Esophagus (tissue), 2 donors: ENCODE results near the gene FKBP9. TPM values are rescaled to one million over a fixed set of nuclear protein-coding genes. Genes with fewer than 3 reads are reported as not detected.
A peak's percentile ranks its signal among the peaks of the same experiment; 100 is the strongest.
"Not testable (repeated sequence)": the region's sequence is repeated elsewhere in the genome, so short reads cannot be mapped to it uniquely, and the experiment has no call there.

Experiments
- H3K27ac ChIP-seq, 2 donors: one replicate each; pipeline ENCODE4 v1.5.1; 2013; ENCODE audit warnings: low read depth in 2 of 2, mild to moderate bottlenecking in 2 of 2, inconsistent platforms in 1 of 2, low read length in 1 of 2, moderate library complexity in 1 of 2
- H3K27me3 ChIP-seq, 2 donors: one replicate each; pipeline ENCODE4 v1.6.1; 2013; ENCODE audit warnings: low read length in 2 of 2, control low read depth in 1 of 2, mild to moderate bottlenecking in 1 of 2; ENCODE audit not compliant: insufficient read depth in 2 of 2, control insufficient read depth in 1 of 2
- H3K36me3 ChIP-seq, 2 donors: one replicate each; pipeline ENCODE4 v1.6.1; 2013; ENCODE audit warnings: low read length in 1 of 2; ENCODE audit not compliant: control insufficient read depth in 2 of 2, insufficient read depth in 2 of 2
- H3K4me1 ChIP-seq, 2 donors: one replicate each; pipeline ENCODE4 v1.6.1; 2013; ENCODE audit warnings: low read length in 1 of 2; ENCODE audit not compliant: control insufficient read depth in 2 of 2, insufficient read depth in 2 of 2
- H3K4me3 ChIP-seq, 2 donors: one replicate each; pipeline ENCODE4 v1.5.1; 2013; ENCODE audit warnings: low read length in 2 of 2, mild to moderate bottlenecking in 2 of 2, low read depth in 1 of 2, moderate library complexity in 1 of 2
- H3K9me3 ChIP-seq, 2 donors: one replicate each; pipeline ENCODE4 v1.6.1; 2013; ENCODE audit warnings: mild to moderate bottlenecking in 2 of 2, low read depth in 1 of 2, low read length in 1 of 2, moderate library complexity in 1 of 2; ENCODE audit not compliant: control insufficient read depth in 2 of 2, insufficient read depth in 1 of 2
- WGBS, 2 donors: extraction: QIAGEN DNeasy Blood & Tissue Kit; methylation state at CpG; one replicate each; pipeline ENCODE4 v1.1.7; 2013; 5-methylcytosine and 5-hydroxymethylcytosine counted together
- polyA plus RNA-seq, 2 donors: library from polyadenylated mRNA; stranded (reverse); fragments of 200-250 nt; gene quantifications; one replicate each; pipeline ENCODE4 v1.2.3, GENCODE V29; 2013
- donor health status: healthy with polysubstance abuse.
- donor health status: Bipolar disorder and iron deficiency.

The FKBP9 gene
- polyA plus RNA-seq: 10 to 100 TPM; 15.8 to 22.6 TPM

GRCh38 chr7:32957326-32958045 is at the start of gene FKBP9:
FKBP9 (plus strand) TSS chr7:32957440; CDS start chr7:32957574, 134 bp downstream.
- H3K4me1 ChIP-seq: peaks cover 0 to 3% of the 10 kb centered on the region in 2 donors
- H3K9me3 ChIP-seq: no peaks in the 10 kb centered on the region
- H3K36me3 ChIP-seq: no peaks in the 10 kb centered on the region
- 1% methylated on average over 80 to 91 of the region's 91 CpGs for WGBS, 2 donors
- H3K27ac ChIP-seq: peak within 1 kb of the TSS; percentile 90 to 98
- no peaks in the 10 kb centered on the region for H3K27me3 ChIP-seq
- peak within 1 kb of the TSS; percentile 79 to 87 for H3K4me3 ChIP-seq

- Histone ChIP-seq H3K4me3 (no peak overlapping the region), H3K27me3 (no peaks in the 10 kb centered on the region), H3K4me1 (no peaks in the 10 kb centered on the region), H3K9me3 (no peaks in the 10 kb centered on the region), H3K27ac (no peak overlapping the region), H3K36me3 (peaks cover 0 to 5% of the 10 kb centered on the region in 2 donors)
- 81 to 91% methylated on average over 1 of the region's 1 CpG for whole genome bisulfite sequencing, 2 donors
Measured at GRCh38 chr7:32910195-32910594, 47.0 kb upstream of the FKBP9 start.

- H3K36me3 ChIP-seq: peaks cover 2 to 11% of the 10 kb centered on the region in 2 donors
Measured at GRCh38 chr7:32914184-32914583, 43.1 kb upstream of the FKBP9 start.

GRCh38 chr7:32915041-32915536 is 42.2 kb upstream of the FKBP9 start:
- H3K36me3 ChIP-seq: peaks cover 2 to 11% of the 10 kb centered on the region in 2 donors
- no peaks in the 10 kb centered on the region for H3K9me3 ChIP-seq
- 93 to 94% methylated on average over 5 of the region's 5 CpGs for WGBS, 2 donors
- no peaks in the 10 kb centered on the region for H3K27me3 ChIP-seq
- H3K4me1 ChIP-seq: no peaks in the 10 kb centered on the region
- H3K4me3 ChIP-seq: no peak overlapping the region
- H3K27ac ChIP-seq: no peak overlapping the region

More at GRCh38 chr7:32914184-32914583, 43.1 kb upstream of the FKBP9 start:
- Histone ChIP-seq H3K27ac (no peak overlapping the region), H3K4me1 (no peaks in the 10 kb centered on the region), H3K4me3 (no peak overlapping the region), H3K9me3 (no peaks in the 10 kb centered on the region), H3K27me3 (no peaks in the 10 kb centered on the region)
- 79 to 96% methylated on average over 1 of the region's 1 CpG for WGBS, 2 donors

- H3K27ac ChIP-seq: no peak overlapping the region
- no peaks in the 10 kb centered on the region for H3K27me3 ChIP-seq
- H3K36me3 ChIP-seq: peaks cover 2 to 11% of the 10 kb centered on the region in 2 donors
- H3K9me3 ChIP-seq: no peaks in the 10 kb centered on the region
- WGBS, 2 donors: 86 to 92% methylated on average over 3 of the region's 3 CpGs
- H3K4me3 ChIP-seq: no peak overlapping the region
- no peaks in the 10 kb centered on the region for H3K4me1 ChIP-seq
Measured at GRCh38 chr7:32916006-32916405, 41.2 kb upstream of the FKBP9 start.

- not testable (repeated sequence) for H3K4me1 ChIP-seq, H3K27ac ChIP-seq, H3K27me3 ChIP-seq, H3K4me3 ChIP-seq, H3K9me3 ChIP-seq
- WGBS, 2 donors: 86 to 93% methylated on average over 4 to 6 of the region's 7 CpGs
- peaks cover 2 to 11% of the 10 kb centered on the region in 2 donors for H3K36me3 ChIP-seq
Measured at GRCh38 chr7:32916994-32917393, 40.2 kb upstream of the FKBP9 start.

GRCh38 chr7:32921896-32922295 is 35.3 kb upstream of the FKBP9 start:
- 82 to 89% methylated on average over 2 of the region's 2 CpGs for WGBS, 2 donors
- Histone ChIP-seq H3K27me3 (no peaks in the 10 kb centered on the region), H3K9me3 (no peaks in the 10 kb centered on the region)

GRCh38 chr7:32928785-32929298 is 28.4 kb upstream of the FKBP9 start:
- peaks cover 2 to 8% of the 10 kb centered on the region in 2 donors for H3K36me3 ChIP-seq
- no peaks in the 10 kb centered on the region for H3K9me3 ChIP-seq
- no peak overlapping the region for H3K4me3 ChIP-seq
- H3K4me1 ChIP-seq: no peaks in the 10 kb centered on the region
- H3K27ac ChIP-seq: no peak overlapping the region
- WGBS, 2 donors: 83 to 94% methylated on average over 2 of the region's 2 CpGs
- no peaks in the 10 kb centered on the region for H3K27me3 ChIP-seq

More at GRCh38 chr7:32921896-32922295, 35.3 kb upstream of the FKBP9 start:
- H3K4me1 ChIP-seq: no peaks in the 10 kb centered on the region
- no peak overlapping the region for H3K4me3 ChIP-seq
- H3K36me3 ChIP-seq: no peaks in the 10 kb centered on the region
- no peak overlapping the region for H3K27ac ChIP-seq

- peaks cover 2 to 8% of the 10 kb centered on the region in 2 donors for H3K36me3 ChIP-seq
- no peak overlapping the region for H3K4me3 ChIP-seq
- WGBS, 2 donors: 82 to 87% methylated on average over 13 of the region's 13 CpGs
Measured at GRCh38 chr7:32929430-32930143, 27.7 kb upstream of the FKBP9 start.

More at GRCh38 chr7:32929430-32930143, 27.7 kb upstream of the FKBP9 start:
- Histone ChIP-seq H3K27me3 (no peaks in the 10 kb centered on the region), H3K4me1 (no peaks in the 10 kb centered on the region), H3K27ac (no peak overlapping the region), H3K9me3 (no peaks in the 10 kb centered on the region)
